GM18520 (cell line): ENCODE results near the gene EVPL.
A peak's percentile ranks its signal among the peaks of the same experiment; 100 is the strongest.
"Not testable (repeated sequence)": the region's sequence is repeated elsewhere in the genome, so short reads cannot be mapped to it uniquely, and the experiment has no call there.

Experiments
- ATAC-seq: cut with Tn5 transposase; IDR thresholded peaks from one replicate; pipeline ENCODE4 v1.9.1; 2021; ENCODE audit not compliant: unreplicated experiment

The EVPL gene

DNA sequence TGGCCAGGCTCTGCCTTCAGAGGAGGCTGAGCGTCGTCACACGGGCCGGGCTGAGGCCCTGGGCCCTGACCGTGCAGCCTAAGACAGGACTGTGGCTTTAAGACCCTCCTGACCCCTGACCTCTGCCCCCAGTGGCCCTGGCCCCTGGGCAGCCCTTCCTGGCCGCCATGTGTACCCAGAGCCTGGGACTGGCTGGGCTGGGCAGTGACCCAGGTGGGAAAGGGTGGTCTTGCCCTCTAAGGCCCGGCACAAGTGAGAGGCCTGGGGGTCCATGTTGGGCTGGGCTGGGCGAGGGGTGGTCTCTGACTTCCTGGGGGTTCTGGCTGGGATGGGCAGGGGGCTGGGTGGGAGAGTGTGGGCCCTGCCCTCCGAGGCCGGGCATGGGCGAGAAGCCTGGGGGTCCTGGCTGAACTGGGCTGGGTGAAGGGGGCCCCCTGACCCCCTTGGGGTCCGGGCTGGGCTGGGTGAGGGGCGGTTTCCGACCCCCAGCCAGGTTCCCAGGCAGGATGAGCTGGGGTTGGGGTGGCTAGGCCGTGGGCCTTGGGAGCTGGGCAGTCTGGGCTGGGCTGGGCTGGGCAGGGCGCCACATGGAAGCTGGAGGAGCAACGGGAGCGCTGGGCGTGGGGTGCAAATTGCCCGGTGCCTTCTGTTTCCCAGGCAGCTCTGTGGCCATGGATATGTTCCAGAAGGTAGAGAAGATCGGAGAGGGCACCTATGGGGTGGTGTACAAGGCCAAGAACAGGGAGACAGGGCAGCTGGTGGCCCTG is 26.2 kb downstream of the EVPL start, which contains the start of gene CDK3:
CDK3 (plus strand) TSS at position 101 of the 767 bp plus-strand sequence; CDS start at position 672, 571 bp downstream.
- no peak for ATAC-seq

DNA sequence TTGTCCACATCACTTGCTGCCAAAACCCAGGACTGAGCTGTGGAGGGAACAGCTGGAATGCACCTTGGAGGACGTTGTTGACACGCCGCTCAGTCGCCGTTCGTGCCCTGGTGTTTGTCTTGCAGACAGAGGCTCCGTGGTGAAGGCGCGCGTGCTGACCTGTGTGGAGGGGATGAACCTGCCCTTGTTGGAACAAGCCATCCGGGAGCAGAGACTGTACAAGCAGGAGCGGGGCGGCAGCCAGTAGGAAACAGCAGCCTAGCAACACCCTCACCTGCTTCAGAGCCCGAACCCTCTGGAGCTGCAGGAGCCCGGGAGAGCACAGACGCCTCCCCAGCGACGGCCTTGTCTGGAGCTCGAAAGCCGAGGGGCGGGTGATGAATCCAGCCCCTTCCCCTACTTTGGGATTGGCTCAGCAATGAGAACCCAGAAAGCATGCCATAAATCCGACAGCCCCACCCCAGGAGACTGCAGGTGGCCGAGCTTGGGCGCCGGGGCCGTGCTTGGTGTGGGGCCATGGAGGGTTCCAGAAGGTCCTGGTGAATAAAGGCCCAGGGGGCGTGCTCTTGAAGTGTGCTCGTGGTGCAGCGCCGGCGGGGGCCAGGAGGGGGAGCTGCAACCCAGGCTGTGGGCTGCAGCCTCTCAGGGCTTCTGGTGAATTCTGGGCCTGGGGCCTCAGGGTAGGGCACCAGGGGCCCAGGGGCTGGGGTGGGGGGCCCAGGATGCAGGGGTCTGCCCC is 26.9 kb downstream of the EVPL start:
- no peak for ATAC-seq

DNA sequence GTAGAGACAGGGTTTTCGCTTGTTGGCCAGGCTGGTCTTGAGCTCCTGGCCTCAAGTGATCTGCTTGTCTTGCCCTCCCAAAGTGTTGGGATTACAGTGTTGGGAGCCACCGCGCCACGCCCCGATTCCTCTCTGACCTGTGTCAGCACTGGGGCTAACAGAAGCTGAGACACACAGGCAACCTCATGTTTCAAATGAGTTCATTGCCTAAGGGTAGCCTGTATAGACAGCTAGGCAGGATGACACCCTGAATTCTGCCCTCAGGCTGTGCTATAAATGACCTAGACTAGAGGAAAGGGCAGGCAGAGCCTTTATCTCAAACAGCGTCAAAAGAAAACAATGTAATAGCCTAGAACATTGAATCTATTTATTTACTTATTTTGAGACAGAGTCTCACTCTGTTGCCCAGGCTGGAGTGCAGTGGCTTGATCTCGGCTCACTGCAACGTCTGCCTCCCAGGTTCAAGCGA is 28.7 kb downstream of the EVPL start:
- ATAC-seq = no peak

DNA sequence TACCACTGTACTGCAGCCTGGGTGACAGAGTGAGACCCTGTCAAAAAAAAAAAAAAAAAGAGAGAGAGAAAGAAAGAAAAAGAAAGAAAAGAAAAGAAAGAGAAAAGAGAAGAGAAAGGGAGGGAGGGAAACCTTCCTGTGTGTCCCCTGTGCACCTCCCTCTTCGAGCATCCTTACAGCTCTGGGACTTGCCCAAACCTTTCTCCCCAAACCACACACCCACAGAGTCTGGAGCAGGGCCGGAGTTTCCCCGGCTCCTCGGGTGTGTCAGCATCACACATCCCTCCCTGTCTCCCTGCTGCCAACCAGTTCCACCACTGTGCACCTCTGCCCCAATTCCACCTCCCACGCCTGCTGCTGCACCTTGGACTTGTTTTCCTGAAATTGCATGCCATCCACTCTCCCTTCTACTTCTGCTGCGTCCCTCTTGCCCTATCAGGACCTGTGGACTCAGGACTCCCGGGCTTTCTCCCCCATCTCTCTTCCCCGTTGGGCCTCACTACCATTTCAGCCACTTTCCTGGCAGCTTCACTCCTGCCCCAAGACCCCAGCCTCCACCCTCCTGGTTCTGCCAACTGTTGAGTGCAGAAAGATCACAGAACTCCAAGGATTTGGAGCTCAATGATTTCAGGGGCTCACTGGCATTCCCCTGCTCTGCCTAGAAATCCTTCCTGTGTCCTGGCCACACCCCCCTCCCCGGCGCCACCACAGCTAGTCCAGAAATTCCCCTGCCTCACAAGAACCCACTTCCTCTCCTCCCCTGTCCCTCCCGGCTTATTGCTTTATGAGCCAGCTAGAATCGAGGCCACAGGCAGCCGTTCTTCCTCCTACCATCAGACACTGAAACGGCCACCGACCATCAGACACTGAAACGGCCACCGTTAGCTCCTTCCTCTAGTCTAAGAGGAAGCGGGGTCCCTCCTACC is 30.2 kb downstream of the EVPL start:
- ATAC-seq = no peak

DNA sequence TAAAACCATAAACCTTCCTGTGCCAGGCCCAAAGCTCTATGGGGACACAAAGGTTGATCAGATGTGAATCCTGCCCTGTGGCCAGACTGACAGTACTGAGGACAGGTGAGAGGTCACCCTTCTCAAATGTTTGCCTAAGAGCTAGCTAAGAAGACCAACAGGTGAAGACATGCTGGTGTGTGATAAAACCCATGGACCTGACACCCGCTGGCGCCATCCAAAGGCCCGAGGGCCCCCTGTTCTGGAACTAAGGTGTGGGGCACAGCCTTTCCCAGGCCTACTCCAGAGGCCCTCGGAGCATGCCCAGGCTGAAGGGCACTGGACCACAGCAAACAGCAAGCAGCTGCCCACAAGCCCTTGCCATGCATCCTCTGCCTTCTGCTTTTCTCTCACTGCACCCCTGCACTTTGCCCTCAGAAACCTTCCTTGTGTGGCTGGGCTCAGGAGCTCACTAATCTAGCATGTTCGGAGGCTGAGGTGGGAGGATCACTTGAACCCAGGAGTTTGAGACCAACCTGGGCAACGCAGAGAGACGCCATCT is 31.7 kb downstream of the EVPL start:
- ATAC-seq = no peak

DNA sequence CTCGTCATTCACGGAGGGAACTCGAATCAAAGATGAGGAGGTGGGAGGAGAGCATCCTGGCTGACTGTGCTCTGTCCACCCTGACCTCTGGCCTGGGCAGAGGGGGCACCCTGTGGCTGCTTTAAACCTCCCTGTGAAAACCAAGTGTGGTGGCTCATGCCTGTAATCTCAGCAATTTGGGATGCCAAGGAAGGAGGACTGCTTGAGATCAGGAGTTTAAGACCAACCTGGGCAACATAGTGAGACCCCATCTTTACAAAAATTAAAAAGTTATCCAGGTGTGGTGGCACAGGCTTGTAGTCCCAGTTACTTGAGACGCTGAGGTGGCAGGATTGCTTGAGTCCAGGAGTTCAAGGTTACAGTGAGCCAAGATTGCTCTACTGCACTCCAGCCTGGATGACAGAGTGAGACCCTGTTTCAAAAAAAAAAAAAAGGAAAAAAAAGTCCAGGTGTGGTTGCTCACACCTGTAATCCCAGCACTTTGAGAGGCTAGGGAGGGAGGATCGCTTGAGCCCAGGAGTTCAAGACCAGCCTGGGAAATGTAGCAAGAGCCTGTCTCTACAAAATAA is 32.2 kb downstream of the EVPL start:
- ATAC-seq = no peak

DNA sequence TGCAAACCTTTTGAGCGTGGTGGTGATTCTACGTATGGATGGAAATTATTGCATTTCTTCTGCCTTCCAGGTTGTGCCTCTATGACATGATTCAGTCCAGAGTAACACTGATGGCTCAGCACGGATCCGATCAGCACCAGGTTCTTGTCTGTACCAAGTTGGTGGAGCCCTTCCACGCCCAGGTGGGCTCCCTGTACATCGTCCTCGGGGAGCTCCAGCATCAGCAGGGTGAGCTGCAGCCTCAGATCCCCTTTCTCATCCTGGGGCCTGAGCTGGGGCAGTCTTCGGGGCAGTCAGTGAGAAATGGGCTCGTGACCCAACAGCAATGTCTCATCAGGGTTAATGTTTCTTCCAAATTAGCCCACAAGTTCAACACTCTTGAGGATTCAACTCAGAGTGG is 35.7 kb downstream of the EVPL start:
- no peak for ATAC-seq

DNA sequence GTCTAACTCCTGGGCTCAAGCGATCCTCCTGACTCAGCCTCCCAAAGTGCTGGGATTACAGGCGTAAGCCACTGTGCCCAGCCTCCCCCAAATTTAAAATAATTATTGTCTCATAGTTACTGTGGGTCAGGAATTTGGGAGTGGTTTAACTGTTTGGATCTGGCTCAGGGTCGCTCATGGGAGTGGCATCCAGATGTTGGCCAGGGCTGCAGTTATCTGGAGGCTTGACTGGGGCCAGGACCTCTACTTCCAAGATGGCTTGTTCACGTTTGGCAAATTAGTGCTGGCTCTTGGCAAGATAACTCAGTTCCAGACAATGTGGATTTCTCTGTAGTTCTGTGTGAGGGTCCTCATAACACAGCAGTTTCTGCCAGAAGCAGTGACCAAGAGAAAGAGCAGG is 40.1 kb downstream of the EVPL start:
- ATAC-seq = no peak

DNA sequence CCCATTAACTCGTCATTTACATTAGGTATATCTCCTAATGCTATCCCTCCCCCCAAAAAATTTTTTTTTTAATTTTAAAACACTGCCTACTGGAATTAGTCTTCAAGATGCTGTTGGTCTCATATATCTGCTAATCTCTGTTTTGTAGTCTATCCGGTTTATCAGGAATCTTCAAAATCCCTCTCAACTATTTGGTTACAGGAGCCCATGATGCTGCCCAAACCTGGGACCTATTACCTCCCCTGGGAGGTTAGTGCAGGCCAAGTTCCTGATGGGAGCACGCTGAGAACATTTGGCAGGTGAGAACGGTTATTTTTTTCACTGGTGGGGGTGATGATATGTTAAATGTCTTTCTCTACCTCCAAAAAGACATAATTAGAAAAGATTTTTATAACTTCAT is 41.1 kb downstream of the EVPL start:
- no peak for ATAC-seq

DNA sequence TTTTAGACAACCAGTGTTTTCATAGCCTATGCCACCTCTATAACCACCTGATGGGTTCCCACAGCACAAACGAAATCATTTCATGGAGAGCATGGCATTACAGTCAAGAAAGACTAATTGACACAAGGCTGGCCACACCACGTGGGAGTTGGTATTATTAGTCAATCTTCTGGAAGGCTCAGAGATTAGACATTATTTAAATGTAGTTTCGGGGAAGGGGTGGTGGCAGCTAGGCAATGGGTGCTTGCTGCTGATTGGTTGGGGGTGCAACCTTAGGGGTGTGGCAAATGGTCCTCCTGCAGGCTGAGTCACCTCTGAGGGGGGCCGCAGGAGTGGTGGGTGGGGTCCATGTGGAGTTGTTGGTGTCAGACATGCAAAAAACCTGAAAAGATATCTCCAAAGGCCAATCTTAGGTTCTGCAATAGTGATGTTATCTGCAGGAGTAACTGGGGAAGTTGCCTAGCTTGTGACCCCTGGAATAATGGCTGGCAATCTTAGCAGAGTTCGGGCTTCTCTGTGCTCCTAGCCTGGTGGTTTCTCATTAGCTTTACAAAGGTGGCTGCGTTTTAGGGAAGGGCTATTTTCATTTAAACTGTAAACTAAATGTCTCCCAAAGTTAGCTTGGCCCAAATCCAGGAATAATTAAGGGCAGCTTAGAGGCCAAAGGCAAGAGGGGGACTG is 43.5 kb downstream of the EVPL start:
- no peak for ATAC-seq

DNA sequence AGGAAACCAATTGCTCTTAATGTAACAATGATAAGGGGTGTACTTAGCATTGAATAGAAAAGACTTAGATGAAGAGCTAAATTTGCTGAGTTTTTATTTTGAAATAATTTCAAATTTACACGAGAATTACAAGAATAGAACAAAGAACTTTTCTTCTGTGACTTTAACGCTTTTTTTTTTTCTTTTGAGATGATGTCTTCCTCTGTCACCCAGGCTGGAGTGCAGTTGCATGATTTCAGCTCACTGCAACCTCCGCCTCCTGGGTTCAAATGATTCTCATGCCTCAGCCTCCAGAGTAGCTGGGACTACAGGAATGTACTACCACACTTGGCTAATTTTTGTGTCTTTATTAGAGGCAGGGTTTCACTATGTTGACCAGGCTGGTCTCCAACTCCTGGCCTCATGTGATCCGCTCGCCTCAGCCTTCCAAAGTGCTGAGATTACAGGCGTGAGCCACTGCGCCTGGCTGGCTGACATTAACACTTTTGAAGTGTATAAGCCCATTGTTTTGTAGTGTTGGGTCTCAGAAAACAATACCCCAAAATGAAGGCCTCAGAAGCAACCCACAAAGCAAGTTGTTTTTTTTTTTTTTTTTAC is 46.0 kb downstream of the EVPL start:
- no peak for ATAC-seq

DNA sequence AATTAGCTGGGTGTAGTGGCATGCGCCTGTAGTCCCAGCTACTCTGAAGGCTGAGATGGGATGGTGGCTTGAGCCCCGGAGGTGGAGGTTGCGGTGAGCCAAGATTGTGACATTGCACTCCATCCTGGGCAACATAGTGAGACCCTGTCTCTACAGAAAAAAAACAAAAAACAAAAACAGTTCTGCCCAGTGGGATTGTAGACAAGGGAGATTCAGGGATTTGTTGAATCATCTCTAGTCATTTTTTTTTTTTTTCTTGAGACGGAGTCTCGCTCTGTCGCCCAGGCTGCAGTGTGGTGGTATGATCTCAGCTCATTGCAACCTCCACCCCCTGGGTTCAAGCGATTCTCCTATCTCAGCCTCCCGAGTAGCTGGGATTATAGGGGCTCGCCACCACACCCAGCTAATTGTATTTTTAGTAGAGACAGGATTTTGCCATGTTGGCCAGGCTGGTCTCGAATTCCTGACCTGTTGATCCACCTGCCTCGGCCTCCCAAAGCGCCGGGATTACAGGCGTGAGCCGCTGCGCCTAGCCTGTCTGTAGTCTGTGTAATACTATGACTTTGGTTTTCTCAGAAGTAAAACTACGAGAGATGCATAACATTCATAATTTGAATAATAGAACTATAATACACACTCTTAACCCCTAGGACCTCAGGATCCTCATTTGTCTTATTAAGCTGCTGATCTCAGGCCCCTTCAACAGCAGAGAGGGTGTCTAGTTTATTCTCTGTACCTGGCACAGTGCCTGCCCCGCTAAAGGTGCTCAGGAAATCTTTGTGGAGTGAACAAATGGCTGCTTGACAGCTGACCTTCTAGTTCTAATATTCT is 46.7 kb downstream of the EVPL start:
- no peak for ATAC-seq

DNA sequence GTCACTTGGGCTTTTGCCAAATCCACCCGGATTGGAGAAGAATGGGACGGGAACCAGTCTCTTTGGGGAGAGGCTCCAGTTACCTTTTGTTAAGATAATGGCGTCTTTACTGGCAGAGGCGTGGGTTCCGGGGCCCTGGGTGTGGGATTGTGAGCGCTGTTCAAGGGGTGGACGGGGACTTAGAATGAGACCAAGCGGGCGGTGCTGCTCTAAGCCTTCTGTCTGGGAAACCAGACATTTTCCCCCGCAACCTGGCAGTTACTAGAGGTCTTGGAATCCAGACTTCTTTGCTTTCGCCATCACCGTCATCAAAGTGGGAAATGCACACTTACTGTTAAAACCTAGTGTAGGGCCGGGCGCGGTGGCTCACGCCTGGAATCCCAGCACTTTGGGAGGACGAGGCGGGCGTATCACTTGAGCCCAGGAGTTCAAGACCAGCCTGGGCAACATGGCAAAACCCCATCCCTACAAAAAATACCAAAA is 47.4 kb downstream of the EVPL start:
- no peak for ATAC-seq

DNA sequence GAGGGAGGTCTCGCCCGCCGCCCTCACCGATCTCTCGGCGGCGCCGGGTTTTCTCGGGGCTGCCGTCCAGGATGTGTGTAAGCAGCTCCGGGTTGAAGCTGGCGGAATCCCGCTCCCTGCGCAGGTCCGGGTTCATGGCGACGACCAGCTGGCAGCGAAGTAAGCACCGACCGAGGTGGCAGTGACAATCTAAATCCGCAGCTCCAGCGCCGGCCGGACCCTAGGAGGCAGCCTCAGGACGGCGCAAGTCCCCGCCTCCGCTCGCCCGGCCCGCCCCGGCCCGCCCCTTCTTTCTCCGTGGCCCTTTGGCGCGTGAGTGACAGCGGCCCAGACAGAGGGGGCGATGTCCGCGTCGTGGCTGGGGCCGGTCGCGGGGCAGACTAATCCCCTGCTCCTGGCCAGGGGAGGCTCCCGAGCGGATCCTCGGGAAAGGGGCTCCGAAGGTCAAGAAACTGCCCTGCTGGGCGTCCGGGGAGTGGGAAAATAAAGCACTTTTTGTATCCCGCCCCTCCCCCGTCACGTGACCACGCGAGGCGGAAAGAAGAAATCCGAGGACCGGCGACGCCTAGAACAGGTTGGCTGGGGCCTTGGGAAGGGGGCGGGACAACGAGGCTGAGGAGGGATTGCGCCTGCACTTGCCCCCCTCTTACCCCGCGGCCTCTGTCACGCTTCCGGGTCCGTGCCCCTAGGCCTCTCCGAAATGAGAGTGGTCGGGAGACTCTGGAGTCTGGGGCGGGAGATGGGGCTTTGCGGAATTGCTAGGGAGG is 48.0 kb downstream of the EVPL start, which contains the start of the genes ACOX1 and TEN1:
ACOX1 (minus strand) TSS at position 229 of the 767 bp plus-strand sequence; CDS start at position 136, 93 bp downstream.
TEN1 (plus strand) TSS at position 303 of the 767 bp plus-strand sequence. CDS start 6,953 bp downstream, outside the sequence.
- peak; percentile 75 for ATAC-seq

DNA sequence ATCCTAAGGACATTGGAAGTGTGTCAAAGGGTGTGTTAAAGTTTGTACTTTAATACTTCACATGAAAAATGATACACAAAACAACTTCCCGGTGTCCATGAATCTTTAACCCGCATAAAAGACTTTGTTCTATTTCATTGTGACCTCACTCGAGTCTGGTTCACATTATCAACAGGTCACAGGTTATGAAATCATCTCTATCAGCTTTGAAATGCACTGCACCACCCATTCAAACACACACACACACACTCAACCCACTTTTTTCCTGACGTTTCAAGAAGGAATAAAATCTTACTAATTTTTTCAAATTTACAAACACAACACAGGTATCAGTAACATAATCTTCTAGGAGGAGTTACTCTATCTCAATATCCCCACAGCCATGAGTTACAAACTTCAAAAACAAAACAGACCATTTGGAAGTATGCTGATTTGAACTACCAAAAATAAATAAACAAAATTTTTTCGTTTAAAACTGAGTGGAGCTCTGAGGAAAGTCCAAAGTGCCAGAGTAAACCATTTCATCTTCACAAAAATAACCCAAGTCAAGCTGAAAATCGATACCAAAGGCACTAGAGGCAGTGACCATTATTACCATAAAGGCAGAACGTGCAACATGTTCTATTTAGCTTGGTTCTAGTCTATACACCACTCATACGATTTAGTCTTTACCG is 50.8 kb downstream of the EVPL start:
- no peak for ATAC-seq

DNA sequence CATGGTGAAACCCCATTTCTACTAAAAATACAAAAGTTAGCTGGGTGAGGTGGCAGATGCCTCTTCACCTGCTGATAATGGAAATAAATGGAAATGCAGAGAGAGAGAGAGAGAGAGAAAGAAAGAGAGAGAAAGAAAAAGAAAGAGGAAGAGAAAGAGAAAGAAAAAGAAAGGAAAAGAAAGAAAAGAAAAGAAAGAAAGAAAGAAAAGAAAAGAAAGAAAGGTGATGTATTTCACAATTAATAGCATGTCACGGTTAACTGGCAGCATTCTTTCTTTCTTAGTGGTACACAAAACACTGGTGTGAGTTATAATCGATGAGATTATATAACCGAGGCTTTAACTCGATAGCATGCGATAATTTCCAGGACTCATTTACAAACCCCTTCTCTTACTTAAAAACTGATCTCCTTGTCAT is 51.3 kb downstream of the EVPL start:
- no peak for ATAC-seq

DNA sequence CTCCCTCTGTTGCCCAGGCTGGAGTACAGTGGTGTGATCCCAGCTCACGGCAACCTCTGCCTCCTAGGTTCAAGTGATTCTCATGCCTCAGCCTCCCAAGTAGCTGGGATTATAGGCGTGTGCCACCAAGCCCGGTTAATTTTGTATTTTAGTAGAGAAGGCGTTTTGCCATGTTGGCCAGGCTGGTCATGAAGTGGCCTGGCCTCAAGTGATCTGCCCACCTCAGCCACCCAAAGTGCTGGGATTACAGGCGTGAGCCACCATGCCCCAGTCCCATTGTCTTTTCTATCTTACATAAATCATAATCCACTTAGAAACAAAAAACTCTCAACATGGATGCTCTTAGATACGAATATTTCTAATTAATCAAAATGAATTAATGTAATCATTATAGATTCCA is 51.9 kb downstream of the EVPL start:
- ATAC-seq = not testable (repeated sequence)
